Urothelium cell line (cell line): ENCODE measurements around the gene ACO2.
"Not testable (repeated sequence)": the region's sequence is repeated elsewhere in the genome, so short reads cannot be mapped to it uniquely, and the experiment has no call there.

ENCODE experiments used
- DNase-seq: peaks from one replicate; pipeline ENCODE4 v3.0.0; 2011; ENCODE audit warnings: low spot score, mixed read lengths
- FAIRE-seq: peaks from 2 replicates; lab custom pipeline; 2011; peaks lifted over from hg19 to GRCh38; lab: Jason Lieb, UNC

ACO2 gene

GRCh38 chr22:41561788-41562187, 92.9 kb downstream of the ACO2 start:
- DNase-seq, result no peak
- no peak for FAIRE-seq

- FAIRE-seq (no peak), DNase-seq (no peak)
Observed at GRCh38 chr22:41562461-41562860, 93.5 kb downstream of the ACO2 start.

- FAIRE-seq, result no peak
- DNase-seq, result peak; percentile 86
Observed at GRCh38 chr22:41563051-41563711, 94.3 kb downstream of the ACO2 start.

- FAIRE-seq (no peak), DNase-seq (no peak)
Observed at GRCh38 chr22:41564563-41564962, 95.6 kb downstream of the ACO2 start.

GRCh38 chr22:41565403-41566054, 96.6 kb downstream of the ACO2 start:
- FAIRE-seq, result no peak
- peak; percentile 85 for DNase-seq

GRCh38 chr22:41567512-41567768, 98.5 kb downstream of the ACO2 start:
- FAIRE-seq (no peak), DNase-seq (no peak)

GRCh38 chr22:41568811-41569210, 99.9 kb downstream of the ACO2 start:
- DNase-seq, result no peak
- peak; percentile 81 for FAIRE-seq

GRCh38 chr22:41570221-41570620, 101.3 kb downstream of the ACO2 start:
- DNase-seq (no peak), FAIRE-seq (no peak)

GRCh38 chr22:41571786-41572185, 102.9 kb downstream of the ACO2 start:
- FAIRE-seq, result no peak
- no peak for DNase-seq

- FAIRE-seq, result not testable (repeated sequence)
Observed at GRCh38 chr22:41572305-41572704, 103.4 kb downstream of the ACO2 start.

GRCh38 chr22:41573677-41574076, 104.8 kb downstream of the ACO2 start:
- no peak for FAIRE-seq
- no peak for DNase-seq

More at GRCh38 chr22:41572305-41572704, 103.4 kb downstream of the ACO2 start:
- not testable (repeated sequence) for DNase-seq

- FAIRE-seq (no peak), DNase-seq (no peak)
Observed at GRCh38 chr22:41574847-41575381, 106.0 kb downstream of the ACO2 start.

- no peak for DNase-seq
- no peak for FAIRE-seq
Observed at GRCh38 chr22:41575533-41575932, 106.6 kb downstream of the ACO2 start.

GRCh38 chr22:41576877-41577276, 108.0 kb downstream of the ACO2 start:
- peak; percentile 55 for DNase-seq
- FAIRE-seq, result peak; percentile 63

- no peak for FAIRE-seq
- DNase-seq, result no peak
Observed at GRCh38 chr22:41578114-41578513, 109.2 kb downstream of the ACO2 start.
